HepG2 (cell line): ENCODE data around the gene PCNX4. TPM values are rescaled to one million over a fixed set of nuclear protein-coding genes. Genes with fewer than 3 reads are reported as not detected.

ENCODE experiments used
- ELF3 ChIP-seq: IDR thresholded peaks from 2 replicates; pipeline ENCODE4 v1.6.1; 2016; ENCODE audit warnings: missing genetic modification reagents, missing compliant biosample characterization
- EP300 ChIP-seq, 3 experiments: sonication (generic) in 1 of 3; formaldehyde crosslinking in 1 of 3; IDR thresholded peaks; 2 replicates each; pipeline versions ENCODE4 v1.5.1 to v1.6.1; 2011 to 2020; ENCODE audit warnings: low read depth in 2 of 3, low read length in 2 of 3, borderline replicate concordance in 1 of 3, improper control_type of control experiment in 1 of 3, mild to moderate bottlenecking in 1 of 3, missing genetic modification reagents in 1 of 3, moderate library complexity in 1 of 3
- FLYWCH1 ChIP-seq: sonication (generic); formaldehyde crosslinking; IDR thresholded peaks from 2 replicates; pipeline ENCODE4 v1.8.1; 2023; ENCODE audit warnings: mild to moderate bottlenecking, missing genetic modification reagents
- RAD51 ChIP-seq: fragments of 450-650 bp; IDR thresholded peaks from 2 replicates; pipeline ENCODE4 v1.6.1; 2016; ENCODE audit warnings: borderline replicate concordance
- TARDBP ChIP-seq: sonication (generic); formaldehyde crosslinking; IDR thresholded peaks from 2 replicates; pipeline ENCODE4 v1.8.0; 2022; ENCODE audit warnings: mild to moderate bottlenecking, missing genetic modification reagents
- YY1 ChIP-seq: IDR thresholded peaks from 2 replicates; pipeline ENCODE4 v1.6.1; 2011; ENCODE audit warnings: low read length, low read depth, moderate library complexity, mild to moderate bottlenecking; ENCODE audit not compliant: insufficient read depth, insufficient replicate concordance
- ZFX ChIP-seq: sonication (generic); formaldehyde crosslinking; IDR thresholded peaks from 2 replicates; pipeline ENCODE4 v1.4.0; 2020; ENCODE audit warnings: mild to moderate bottlenecking, low read depth, missing genetic modification reagents, moderate library complexity
- ZNF724P ChIP-seq: sonication (generic); formaldehyde crosslinking; IDR thresholded peaks from 2 replicates; pipeline ENCODE4 v1.8.0; 2022; ENCODE audit warnings: missing genetic modification reagents, borderline replicate concordance
- ZNF816 ChIP-seq: sonication (generic); formaldehyde crosslinking; IDR thresholded peaks from 2 replicates; pipeline ENCODE4 v1.8.0; 2022; ENCODE audit warnings: missing genetic modification reagents, mild to moderate bottlenecking, borderline replicate concordance
- polyA plus RNA-seq, 8 experiments: library from polyadenylated mRNA; depleted of rRNA in 3 of 8; stranded (reverse) in 7 of 8; unstranded in 1 of 8; fragments of >200 nt; fragmentation: Illumina TruSeq in 4 of 8; extraction: Trizol in 4 of 8; gene quantifications; 2 replicates each; pipeline versions ENCODE4 v1.2.1 to v1.2.3, GENCODE V29; 2011 to 2016; ENCODE audit warnings: low read depth in 4 of 8, missing spikeins in 1 of 8, mixed read lengths in 1 of 8; ENCODE audit not compliant: insufficient read depth in 1 of 8
- total RNA-seq, 5 experiments: library from RNA; depleted of rRNA; stranded (reverse); fragments of >200 nt; fragmentation: Illumina TruSeq; extraction: Trizol; gene quantifications; 2 replicates each; pipeline ENCODE4 v1.2.3, GENCODE V29; 2016; ENCODE audit warnings: low read depth in 1 of 5
- TF ChIP-seq, protein P1 (sequence below): sonication (generic); formaldehyde crosslinking; IDR thresholded peaks from 2 replicates; pipeline ENCODE4 v1.5.0; 2020; ENCODE audit warnings: mild to moderate bottlenecking, missing genetic modification reagents, borderline replicate concordance
- TF ChIP-seq, protein P2 (sequence below): sonication (generic); formaldehyde crosslinking; IDR thresholded peaks from 2 replicates; pipeline ENCODE4 v1.5.1; 2020; ENCODE audit warnings: mild to moderate bottlenecking, missing genetic modification reagents, borderline replicate concordance
- TF ChIP-seq, protein P3 (sequence below): sonication (generic); formaldehyde crosslinking; IDR thresholded peaks from 2 replicates; pipeline ENCODE4 v1.4.0; 2020; ENCODE audit warnings: missing genetic modification reagents, borderline replicate concordance
- TF ChIP-seq, protein P4 (sequence below): sonication (generic); formaldehyde crosslinking; IDR thresholded peaks from 2 replicates; pipeline ENCODE4 v1.5.1; 2020; ENCODE audit warnings: missing genetic modification reagents, mild to moderate bottlenecking, borderline replicate concordance
- TF ChIP-seq, protein P5 (sequence below): sonication (generic); formaldehyde crosslinking; IDR thresholded peaks from 2 replicates; pipeline ENCODE4 v1.4.0; 2020; ENCODE audit warnings: missing genetic modification reagents

PCNX4 gene
- total and polyA plus RNA-seq, 2 of the 13 experiments (the other 11 are each of a cell fraction or from before 2014, with no cell fraction given), result 28.6 to 43.0 TPM

DNA sequence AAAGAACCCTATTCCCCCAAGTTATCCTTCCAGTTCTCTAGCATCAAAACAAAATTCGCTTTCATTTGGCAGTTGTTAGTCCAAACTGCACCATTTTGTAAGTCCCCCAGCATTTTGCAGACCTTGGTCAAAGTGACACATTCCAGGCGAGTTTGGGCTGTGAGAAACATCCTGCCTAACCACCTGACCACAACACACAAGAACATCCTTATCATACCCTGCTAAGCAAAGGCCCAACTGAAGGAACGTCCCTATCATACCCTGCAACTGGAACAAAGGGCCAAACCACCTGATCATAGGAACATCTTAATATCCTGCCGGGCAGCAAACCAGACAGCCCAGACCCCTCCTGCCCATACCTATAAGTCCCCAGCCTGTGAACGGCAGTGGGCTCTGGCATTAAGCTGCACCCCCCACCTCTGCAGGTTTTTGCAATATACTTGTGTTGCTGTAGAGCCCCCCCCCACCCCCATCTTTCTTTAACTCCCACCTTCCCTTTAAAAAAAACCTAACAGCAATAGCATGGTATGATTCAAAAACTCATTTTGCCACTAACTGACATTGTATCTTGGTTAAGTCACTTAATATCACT is 2.7 kb downstream of the PCNX4 start (continued):
- TF ChIP-seq TARDBP (peak; percentile 53; the same call in 1 of the 2 replicates), ZNF724P (CRISPR knock-in tag) (no peak), ELF3 (peak; percentile 46; the same call in 1 of the 2 replicates), ZNF816 (CRISPR knock-in tag) (no peak), YY1 (peak; percentile 50), RAD51 (no peak), EP300 (IDR thresholded peaks at IDR 0.05; ENCODE audit: low read depth in 2 of 2, low read length in 2 of 2) (peak in 1 of 2 experiments; percentile 39; a peak in 1 of 4 replicates), EP300 (CRISPR knock-in tag; IDR thresholded peaks at IDR 0.05; ENCODE audit: borderline replicate concordance) (peak; percentile 62; the same call in 1 of the 2 replicates), FLYWCH1 (no peak), ZFX (CRISPR knock-in tag) (peak; percentile 60; the same call in 1 of the 2 replicates)
- TF ChIP-seq, protein P1, sequence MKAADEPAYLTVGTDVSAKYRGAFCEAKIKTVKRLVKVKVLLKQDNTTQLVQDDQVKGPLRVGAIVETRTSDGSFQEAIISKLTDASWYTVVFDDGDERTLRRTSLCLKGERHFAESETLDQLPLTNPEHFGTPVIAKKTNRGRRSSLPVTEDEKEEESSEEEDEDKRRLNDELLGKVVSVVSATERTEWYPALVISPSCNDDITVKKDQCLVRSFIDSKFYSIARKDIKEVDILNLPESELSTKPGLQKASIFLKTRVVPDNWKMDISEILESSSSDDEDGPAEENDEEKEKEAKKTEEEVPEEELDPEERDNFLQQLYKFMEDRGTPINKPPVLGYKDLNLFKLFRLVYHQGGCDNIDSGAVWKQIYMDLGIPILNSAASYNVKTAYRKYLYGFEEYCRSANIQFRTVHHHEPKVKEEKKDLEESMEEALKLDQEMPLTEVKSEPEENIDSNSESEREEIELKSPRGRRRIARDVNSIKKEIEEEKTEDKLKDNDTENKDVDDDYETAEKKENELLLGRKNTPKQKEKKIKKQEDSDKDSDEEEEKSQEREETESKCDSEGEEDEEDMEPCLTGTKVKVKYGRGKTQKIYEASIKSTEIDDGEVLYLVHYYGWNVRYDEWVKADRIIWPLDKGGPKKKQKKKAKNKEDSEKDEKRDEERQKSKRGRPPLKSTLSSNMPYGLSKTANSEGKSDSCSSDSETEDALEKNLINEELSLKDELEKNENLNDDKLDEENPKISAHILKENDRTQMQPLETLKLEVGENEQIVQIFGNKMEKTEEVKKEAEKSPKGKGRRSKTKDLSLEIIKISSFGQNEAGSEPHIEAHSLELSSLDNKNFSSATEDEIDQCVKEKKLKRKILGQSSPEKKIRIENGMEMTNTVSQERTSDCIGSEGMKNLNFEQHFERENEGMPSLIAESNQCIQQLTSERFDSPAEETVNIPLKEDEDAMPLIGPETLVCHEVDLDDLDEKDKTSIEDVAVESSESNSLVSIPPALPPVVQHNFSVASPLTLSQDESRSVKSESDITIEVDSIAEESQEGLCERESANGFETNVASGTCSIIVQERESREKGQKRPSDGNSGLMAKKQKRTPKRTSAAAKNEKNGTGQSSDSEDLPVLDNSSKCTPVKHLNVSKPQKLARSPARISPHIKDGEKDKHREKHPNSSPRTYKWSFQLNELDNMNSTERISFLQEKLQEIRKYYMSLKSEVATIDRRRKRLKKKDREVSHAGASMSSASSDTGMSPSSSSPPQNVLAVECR (CRISPR knock-in tag), result peak; percentile 14; the same call in 1 of the 2 replicates
- TF ChIP-seq, protein P2, sequence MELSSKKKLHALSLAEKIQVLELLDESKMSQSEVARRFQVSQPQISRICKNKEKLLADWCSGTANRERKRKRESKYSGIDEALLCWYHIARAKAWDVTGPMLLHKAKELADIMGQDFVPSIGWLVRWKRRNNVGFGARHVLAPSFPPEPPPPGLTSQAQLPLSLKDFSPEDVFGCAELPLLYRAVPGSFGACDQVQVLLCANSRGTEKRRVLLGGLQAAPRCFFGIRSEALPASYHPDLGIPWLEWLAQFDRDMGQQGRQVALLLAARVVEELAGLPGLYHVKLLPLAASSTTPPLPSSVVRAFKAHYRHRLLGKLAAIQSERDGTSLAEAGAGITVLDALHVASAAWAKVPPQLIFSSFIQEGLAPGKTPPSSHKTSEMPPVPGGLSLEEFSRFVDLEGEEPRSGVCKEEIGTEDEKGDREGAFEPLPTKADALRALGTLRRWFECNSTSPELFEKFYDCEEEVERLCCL (CRISPR knock-in tag), result no peak
- TF ChIP-seq, protein P3, sequence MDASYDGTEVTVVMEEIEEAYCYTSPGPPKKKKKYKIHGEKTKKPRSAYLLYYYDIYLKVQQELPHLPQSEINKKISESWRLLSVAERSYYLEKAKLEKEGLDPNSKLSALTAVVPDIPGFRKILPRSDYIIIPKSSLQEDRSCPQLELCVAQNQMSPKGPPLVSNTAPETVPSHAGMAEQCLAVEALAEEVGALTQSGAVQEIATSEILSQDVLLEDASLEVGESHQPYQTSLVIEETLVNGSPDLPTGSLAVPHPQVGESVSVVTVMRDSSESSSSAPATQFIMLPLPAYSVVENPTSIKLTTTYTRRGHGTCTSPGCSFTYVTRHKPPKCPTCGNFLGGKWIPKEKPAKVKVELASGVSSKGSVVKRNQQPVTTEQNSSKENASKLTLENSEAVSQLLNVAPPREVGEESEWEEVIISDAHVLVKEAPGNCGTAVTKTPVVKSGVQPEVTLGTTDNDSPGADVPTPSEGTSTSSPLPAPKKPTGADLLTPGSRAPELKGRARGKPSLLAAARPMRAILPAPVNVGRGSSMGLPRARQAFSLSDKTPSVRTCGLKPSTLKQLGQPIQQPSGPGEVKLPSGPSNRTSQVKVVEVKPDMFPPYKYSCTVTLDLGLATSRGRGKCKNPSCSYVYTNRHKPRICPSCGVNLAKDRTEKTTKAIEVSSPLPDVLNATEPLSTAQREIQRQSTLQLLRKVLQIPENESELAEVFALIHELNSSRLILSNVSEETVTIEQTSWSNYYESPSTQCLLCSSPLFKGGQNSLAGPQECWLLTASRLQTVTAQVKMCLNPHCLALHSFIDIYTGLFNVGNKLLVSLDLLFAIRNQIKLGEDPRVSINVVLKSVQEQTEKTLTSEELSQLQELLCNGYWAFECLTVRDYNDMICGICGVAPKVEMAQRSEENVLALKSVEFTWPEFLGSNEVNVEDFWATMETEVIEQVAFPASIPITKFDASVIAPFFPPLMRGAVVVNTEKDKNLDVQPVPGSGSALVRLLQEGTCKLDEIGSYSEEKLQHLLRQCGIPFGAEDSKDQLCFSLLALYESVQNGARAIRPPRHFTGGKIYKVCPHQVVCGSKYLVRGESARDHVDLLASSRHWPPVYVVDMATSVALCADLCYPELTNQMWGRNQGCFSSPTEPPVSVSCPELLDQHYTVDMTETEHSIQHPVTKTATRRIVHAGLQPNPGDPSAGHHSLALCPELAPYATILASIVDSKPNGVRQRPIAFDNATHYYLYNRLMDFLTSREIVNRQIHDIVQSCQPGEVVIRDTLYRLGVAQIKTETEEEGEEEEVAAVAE, result no peak
- TF ChIP-seq, protein P4, sequence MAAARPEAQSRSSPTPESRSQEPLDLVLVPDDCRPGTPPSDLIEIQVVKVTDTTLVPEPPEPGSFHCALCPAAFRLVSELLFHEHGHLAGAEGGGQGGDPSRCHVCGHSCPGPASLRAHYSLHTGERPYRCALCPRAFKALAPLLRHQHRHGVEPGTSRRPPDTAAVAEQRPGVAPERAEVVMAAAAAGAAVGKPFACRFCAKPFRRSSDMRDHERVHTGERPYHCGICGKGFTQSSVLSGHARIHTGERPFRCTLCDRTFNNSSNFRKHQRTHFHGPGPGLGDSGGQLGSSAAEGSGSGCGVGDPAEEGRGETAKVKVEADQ, result no peak
- TF ChIP-seq, protein P5, sequence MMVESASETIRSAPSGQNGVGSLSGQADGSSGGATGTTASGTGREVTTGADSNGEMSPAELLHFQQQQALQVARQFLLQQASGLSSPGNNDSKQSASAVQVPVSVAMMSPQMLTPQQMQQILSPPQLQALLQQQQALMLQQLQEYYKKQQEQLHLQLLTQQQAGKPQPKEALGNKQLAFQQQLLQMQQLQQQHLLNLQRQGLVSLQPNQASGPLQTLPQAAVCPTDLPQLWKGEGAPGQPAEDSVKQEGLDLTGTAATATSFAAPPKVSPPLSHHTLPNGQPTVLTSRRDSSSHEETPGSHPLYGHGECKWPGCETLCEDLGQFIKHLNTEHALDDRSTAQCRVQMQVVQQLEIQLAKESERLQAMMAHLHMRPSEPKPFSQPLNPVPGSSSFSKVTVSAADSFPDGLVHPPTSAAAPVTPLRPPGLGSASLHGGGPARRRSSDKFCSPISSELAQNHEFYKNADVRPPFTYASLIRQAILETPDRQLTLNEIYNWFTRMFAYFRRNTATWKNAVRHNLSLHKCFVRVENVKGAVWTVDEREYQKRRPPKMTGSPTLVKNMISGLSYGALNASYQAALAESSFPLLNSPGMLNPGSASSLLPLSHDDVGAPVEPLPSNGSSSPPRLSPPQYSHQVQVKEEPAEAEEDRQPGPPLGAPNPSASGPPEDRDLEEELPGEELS, result peak; percentile 81
